H9 (cell line): ENCODE measurements around the gene MAPK8IP3. TPM values are rescaled to one million over a fixed set of nuclear protein-coding genes. Genes with fewer than 3 reads are reported as not detected.

Experiments
- DNase-seq: peaks from one replicate; pipeline ENCODE4 v3.0.0-alpha.2; 2017
- H2AFZ ChIP-seq: one replicate; pipeline ENCODE4 v1.6.1; 2013; ENCODE audit warnings: mild to moderate bottlenecking, low read length, control low read depth, moderate library complexity
- H2AK5ac ChIP-seq: 2 replicates; pipeline ENCODE4 v1.6.1; 2013; ENCODE audit warnings: low read length, control low read depth, mixed read lengths; ENCODE audit not compliant: insufficient read length
- H2BK120ac ChIP-seq: one replicate; pipeline ENCODE4 v1.6.1; 2013; ENCODE audit warnings: low read depth, mild to moderate bottlenecking, low read length, control low read depth, inconsistent platforms; ENCODE audit not compliant: poor library complexity, severe bottlenecking
- H2BK12ac ChIP-seq: 2 replicates; pipeline ENCODE4 v1.6.1; 2013; ENCODE audit warnings: low read length, control low read depth, mixed read lengths, low read depth; ENCODE audit not compliant: insufficient read length
- H2BK15ac ChIP-seq: 2 replicates; pipeline ENCODE4 v1.6.1; 2013; ENCODE audit warnings: low read depth, low read length, control low read depth
- H2BK20ac ChIP-seq: one replicate; pipeline ENCODE4 v1.6.1; 2013; ENCODE audit warnings: low read depth, mild to moderate bottlenecking, low read length, control low read depth, inconsistent platforms; ENCODE audit not compliant: poor library complexity, severe bottlenecking
- H2BK5ac ChIP-seq: 2 replicates; pipeline ENCODE4 v1.6.1; 2013; ENCODE audit warnings: low read length, control low read depth, mixed read lengths; ENCODE audit not compliant: insufficient read length
- H3K14ac ChIP-seq: 2 replicates; pipeline ENCODE4 v1.6.1; 2013; ENCODE audit warnings: low read length, control low read depth; ENCODE audit not compliant: insufficient read depth
- H3K18ac ChIP-seq: 2 replicates; pipeline ENCODE4 v1.6.1; 2013; ENCODE audit warnings: low read depth, mild to moderate bottlenecking, mixed read lengths, low read length, control low read depth; ENCODE audit not compliant: insufficient read length
- H3K23ac ChIP-seq: 2 replicates; pipeline ENCODE4 v1.6.1; 2013; ENCODE audit warnings: low read length, control low read depth, mixed read lengths, low read depth; ENCODE audit not compliant: insufficient read length
- H3K23me2 ChIP-seq: 2 replicates; pipeline ENCODE4 v1.6.1; 2013; ENCODE audit warnings: low read depth, mild to moderate bottlenecking, mixed read lengths, low read length, control low read depth; ENCODE audit not compliant: insufficient read length, poor library complexity, severe bottlenecking
- H3K27ac ChIP-seq: 2 replicates; pipeline ENCODE4 v1.5.1; 2013; ENCODE audit warnings: low read length, control low read depth, mixed read lengths, low read depth; ENCODE audit not compliant: insufficient read length
- H3K27me3 ChIP-seq: 2 replicates; pipeline ENCODE4 v1.6.1; 2013; ENCODE audit warnings: low read length, control low read depth, inconsistent platforms; ENCODE audit not compliant: insufficient read depth
- H3K4ac ChIP-seq: 2 replicates; pipeline ENCODE4 v1.6.1; 2013; ENCODE audit warnings: low read depth, mild to moderate bottlenecking, control low read depth, inconsistent platforms, low read length, moderate library complexity
- H3K4me1 ChIP-seq: 2 replicates; pipeline ENCODE4 v1.6.1; 2013; ENCODE audit warnings: low read length, control low read depth, inconsistent platforms; ENCODE audit not compliant: insufficient read depth
- H3K4me2 ChIP-seq: 2 replicates; pipeline ENCODE4 v1.6.1; 2013; ENCODE audit warnings: low read length, control low read depth, mixed read lengths; ENCODE audit not compliant: insufficient read length, insufficient read depth
- H3K56ac ChIP-seq: 2 replicates; pipeline ENCODE4 v1.6.1; 2013; ENCODE audit warnings: low read depth, mild to moderate bottlenecking, mixed read lengths, low read length, control low read depth; ENCODE audit not compliant: insufficient read length
- H3K79me1 ChIP-seq: 2 replicates; pipeline ENCODE4 v1.6.1; 2013; ENCODE audit warnings: low read depth, mild to moderate bottlenecking, moderate library complexity, low read length, control low read depth, inconsistent platforms; ENCODE audit not compliant: insufficient read depth, poor library complexity, severe bottlenecking
- H3K79me2 ChIP-seq: 2 replicates; pipeline ENCODE4 v1.6.1; 2013; ENCODE audit warnings: low read length, control low read depth, inconsistent platforms; ENCODE audit not compliant: insufficient read depth
- H3K9ac ChIP-seq: 2 replicates; pipeline ENCODE4 v1.6.1; 2013; ENCODE audit warnings: low read length, control low read depth, mixed read lengths; ENCODE audit not compliant: insufficient read length; ENCODE audit errors: extremely low read depth
- H3K9me3 ChIP-seq: one replicate; pipeline ENCODE4 v1.6.1; 2013; ENCODE audit warnings: low read depth, low read length, inconsistent platforms; ENCODE audit not compliant: control insufficient read depth
- H3T11ph ChIP-seq: one replicate; pipeline ENCODE4 v1.6.1; 2013; ENCODE audit warnings: mild to moderate bottlenecking, low read length, control low read depth, inconsistent platforms
- H4K20me1 ChIP-seq: one replicate; pipeline ENCODE4 v1.6.1; 2013; ENCODE audit not compliant: control insufficient read depth, insufficient read length, insufficient read depth
- H4K5ac ChIP-seq: 2 replicates; pipeline ENCODE4 v1.6.1; 2013; ENCODE audit warnings: low read depth, mild to moderate bottlenecking, mixed read lengths, low read length, control low read depth; ENCODE audit not compliant: insufficient read length
- H4K8ac ChIP-seq: replicated peaks from 2 replicates; pipeline ENCODE4 v1.6.1; 2013; ENCODE audit warnings: low read length, control low read depth, mixed read lengths, low read depth; ENCODE audit not compliant: insufficient read length
- H4K91ac ChIP-seq: 2 replicates; pipeline ENCODE4 v1.6.1; 2013; ENCODE audit warnings: low read depth, mild to moderate bottlenecking, moderate library complexity, mixed read lengths, low read length, control low read depth; ENCODE audit not compliant: insufficient read length
- H3K27ac Mint-ChIP-seq, 3 experiments: 2 replicates in 2 of 3; 3 replicates in 1 of 3; pipeline ENCODE4 v1.8.0; 2020 to 2021; ENCODE audit warnings: mixed read lengths in 3 of 3, mild to moderate bottlenecking in 1 of 3, moderate library complexity in 1 of 3
- H3K27me3 Mint-ChIP-seq: 2 replicates; pipeline ENCODE4 v1.8.0; 2021; ENCODE audit warnings: low read depth, mild to moderate bottlenecking, moderate library complexity, mixed read lengths
- H3K36me3 Mint-ChIP-seq, 3 experiments: 2 replicates in 2 of 3; 3 replicates in 1 of 3; pipeline ENCODE4 v1.8.0; 2020 to 2021; ENCODE audit warnings: low read depth in 3 of 3, mixed read lengths in 3 of 3; ENCODE audit not compliant: insufficient read depth in 1 of 3
- H3K4me1 Mint-ChIP-seq, 2 experiments: 2 replicates each; pipeline ENCODE4 v1.8.0; 2020; ENCODE audit warnings: mixed read lengths in 2 of 2
- H3K4me3 Mint-ChIP-seq, 2 experiments: 2 replicates in 1 of 2; 3 replicates in 1 of 2; pipeline ENCODE4 v1.8.0; 2020 to 2021; ENCODE audit warnings: mild to moderate bottlenecking in 2 of 2, mixed read lengths in 2 of 2, moderate library complexity in 1 of 2
- H3K9me3 Mint-ChIP-seq, 2 experiments: 2 replicates in 1 of 2; 3 replicates in 1 of 2; pipeline ENCODE4 v1.8.0; 2020; ENCODE audit warnings: mild to moderate bottlenecking in 2 of 2, mixed read lengths in 2 of 2, moderate library complexity in 1 of 2
- WGBS: extraction: QIAGEN DNeasy Blood & Tissue Kit; methylation state at CpG from one replicate; pipeline ENCODE4 v1.1.7; 2013; ENCODE audit warnings: missing lambda C conversion rate, low lambda C conversion rate, mixed read lengths; ENCODE audit not compliant: insufficient read length; ENCODE audit errors: extremely low coverage; 5-methylcytosine and 5-hydroxymethylcytosine counted together
- total RNA-seq: library from RNA; stranded (reverse); gene quantifications from 2 replicates; pipeline ENCODE4 v1.2.1, GENCODE V29; 2021
- TF ChIP-seq, protein P1 (sequence below): fragments of 200-600 bp; sonication (generic); conservative IDR thresholded peaks from 3 replicates; pipeline ENCODE4 v1.8.0; 2021; ENCODE audit warnings: antibody characterized with exemption, mild to moderate bottlenecking

MAPK8IP3 gene
- total RNA-seq, 1 experiment from 2014 or later = 51.3 TPM

DNA sequence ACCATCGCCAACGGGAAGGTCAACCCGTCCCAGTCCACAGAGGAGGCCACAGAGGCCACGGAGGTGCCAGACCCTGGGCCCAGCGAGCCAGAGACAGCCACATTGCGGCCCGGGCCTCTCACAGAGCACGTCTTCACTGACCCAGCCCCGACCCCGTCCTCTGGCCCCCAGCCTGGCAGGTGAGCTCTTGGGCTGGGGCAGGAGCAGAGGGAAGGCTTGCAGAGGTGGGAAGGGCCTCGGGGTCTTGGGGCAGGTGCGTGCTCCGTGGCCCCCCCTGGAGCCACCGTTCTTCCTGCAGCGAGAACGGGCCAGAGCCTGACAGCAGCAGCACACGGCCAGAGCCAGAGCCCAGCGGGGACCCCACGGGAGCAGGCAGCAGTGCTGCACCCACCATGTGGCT, 60.2 kb downstream of the MAPK8IP3 start:
- Histone ChIP-seq H3K9ac (no peak overlapping the region), H2BK15ac (no peak overlapping the region), H3T11ph (no peak overlapping the region), H2BK12ac (no peak overlapping the region), H4K5ac (no peak overlapping the region), H4K91ac (no peak overlapping the region), H3K18ac (no peak overlapping the region), H3K4ac (no peak overlapping the region), H4K8ac (no peak overlapping the region), H4K20me1 (no peaks in the 10 kb centered on the region), H2AK5ac (no peak overlapping the region), H3K9me3 (no peaks in the 10 kb centered on the region), H2AFZ (no peak overlapping the region), H3K79me1 (no peaks in the 10 kb centered on the region), H3K56ac (no peak overlapping the region), H3K27me3 (no peaks in the 10 kb centered on the region), H3K14ac (no peak overlapping the region), H3K4me1 (no peaks in the 10 kb centered on the region), H3K23me2 (peaks cover 6% of the 10 kb centered on the region), H3K4me2 (no peak overlapping the region), H3K27ac (no peak overlapping the region), H3K23ac (no peak overlapping the region), H2BK20ac (no peak overlapping the region), H2BK5ac (no peak overlapping the region), H3K79me2 (no peaks in the 10 kb centered on the region), H2BK120ac (no peak overlapping the region)
- peaks cover 3 to 7% of the 10 kb centered on the region in 2 experiments for H3K4me1 Mint-ChIP-seq
- H3K9me3 Mint-ChIP-seq = no peaks in the 10 kb centered on the region
- no peak overlapping the region for H3K4me3 Mint-ChIP-seq
- peaks cover 5 to 37% (median 27%) of the 10 kb centered on the region in 3 experiments; a peak in 6 of 7 replicates for H3K36me3 Mint-ChIP-seq
- no peak overlapping the region for H3K27ac Mint-ChIP-seq
- no peak for DNase-seq
- H3K27me3 Mint-ChIP-seq = no peaks in the 10 kb centered on the region; the same call in 1 of the 2 replicates
- WGBS = no CpG with 5 or more reads among the region's 19 CpGs
- TF ChIP-seq, protein P1, sequence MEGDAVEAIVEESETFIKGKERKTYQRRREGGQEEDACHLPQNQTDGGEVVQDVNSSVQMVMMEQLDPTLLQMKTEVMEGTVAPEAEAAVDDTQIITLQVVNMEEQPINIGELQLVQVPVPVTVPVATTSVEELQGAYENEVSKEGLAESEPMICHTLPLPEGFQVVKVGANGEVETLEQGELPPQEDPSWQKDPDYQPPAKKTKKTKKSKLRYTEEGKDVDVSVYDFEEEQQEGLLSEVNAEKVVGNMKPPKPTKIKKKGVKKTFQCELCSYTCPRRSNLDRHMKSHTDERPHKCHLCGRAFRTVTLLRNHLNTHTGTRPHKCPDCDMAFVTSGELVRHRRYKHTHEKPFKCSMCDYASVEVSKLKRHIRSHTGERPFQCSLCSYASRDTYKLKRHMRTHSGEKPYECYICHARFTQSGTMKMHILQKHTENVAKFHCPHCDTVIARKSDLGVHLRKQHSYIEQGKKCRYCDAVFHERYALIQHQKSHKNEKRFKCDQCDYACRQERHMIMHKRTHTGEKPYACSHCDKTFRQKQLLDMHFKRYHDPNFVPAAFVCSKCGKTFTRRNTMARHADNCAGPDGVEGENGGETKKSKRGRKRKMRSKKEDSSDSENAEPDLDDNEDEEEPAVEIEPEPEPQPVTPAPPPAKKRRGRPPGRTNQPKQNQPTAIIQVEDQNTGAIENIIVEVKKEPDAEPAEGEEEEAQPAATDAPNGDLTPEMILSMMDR = no peak
